Pancreas (tissue), 10 donors: ENCODE measurements around the gene IFT43. TPM values are rescaled to one million over a fixed set of nuclear protein-coding genes. Genes with fewer than 3 reads are reported as not detected.

Source experiments
- ATAC-seq, 4 donors: fragments of 200-7000 bp; cut with Tn5 transposase; one replicate each; pipeline versions ENCODE4 v1.8.0 to v1.9.1; 2020; ENCODE audit warnings: mild to moderate bottlenecking in 4 of 4, moderate library complexity in 4 of 4
- DNase-seq, 6 donors: peaks; one replicate each; pipeline ENCODE4 v3.0.0-alpha.2; 2020
- FAIRE-seq: peaks from 2 replicates; lab custom pipeline; 2012; peaks lifted over from hg19 to GRCh38; lab: Jason Lieb, UNC
- H3K27ac ChIP-seq, 4 donors: fragments of 200-600 bp; sonication (generic); 1 replicate in 3 of 4; 2 replicates in 1 of 4; pipeline versions ENCODE4 v1.5.0 to v1.8.0; 2020
- H3K27me3 ChIP-seq, 4 donors: fragments of 200-600 bp; one replicate each; pipeline ENCODE4 v1.8.0; 2021
- H3K36me3 ChIP-seq, 3 donors: fragments of 200-600 bp; sonication (generic) in 1 of 3; one replicate each; pipeline versions ENCODE4 v1.5.0 to v1.8.0; 2020 to 2021
- H3K4me1 ChIP-seq, 3 donors: fragments of 200-600 bp; one replicate each; pipeline ENCODE4 v1.8.0; 2021
- H3K4me3 ChIP-seq, 4 donors: fragments of 200-600 bp; sonication (generic) in 2 of 4; one replicate each; pipeline versions ENCODE4 v1.5.0 to v1.8.0; 2020 to 2021
- H3K9me3 ChIP-seq, 4 donors: fragments of 200-600 bp; one replicate each; pipeline ENCODE4 v1.8.0; 2021
- CTCF ChIP-seq, 4 donors: fragments of 200-600 bp; sonication (generic) in 3 of 4; IDR thresholded peaks; one replicate each; pipeline versions ENCODE4 v1.5.0 to v1.8.0; 2021; ENCODE audit warnings: antibody characterized with exemption in 4 of 4
- WGBS, 2 donors: extraction: QIAGEN DNeasy Blood & Tissue Kit; methylation state at CpG; one replicate each; pipeline ENCODE4 v1.1.7; 2013; 5-methylcytosine and 5-hydroxymethylcytosine counted together
- intact Hi-C, 3 donors: fragments of 100-400 bp; cut with DNase I; formaldehyde crosslinking; loops; one replicate each; pipeline versions ENCODE4 v1.11.1 to v1.14.2; 2022
- polyA plus RNA-seq, 2 donors: library from polyadenylated mRNA; stranded (reverse); fragments of 200-250 nt; gene quantifications; one replicate each; pipeline ENCODE4 v1.2.3, GENCODE V29; 2013
- total RNA-seq, 6 donors: library from RNA; stranded (reverse); fragmentation: NEBNext Ultra II Directional in 4 of 6; extraction: Animal tissue kit (Norgen Biotek cat#: 25700) in 4 of 6; gene quantifications; one replicate each; pipeline versions ENCODE4 v1.2.1 to v1.2.4, GENCODE V29; 2021 to 2023
- donor health status: healthy with polysubstance abuse.
- donor health status: DM: no; HTN: no; CAD: no; lungs with moderate emphysema.
- donor health status: DM: no; HTN: no; CAD: no.
- donor health status: control.
- donor health status: control.
- donor health status: Bipolar disorder and iron deficiency.
- donor health status: DM: yes; HTN: yes; CAD: no.
- donor health status: DM: no; HTN: no; CAD: no.
- donor health status: DM: no; HTN: no; CAD: no.
- donor health status: DM: yes; HTN: yes; CAD: no.

The IFT43 gene
- total and polyA plus RNA-seq, 8 donors = 11.4 to 46.3 (median 16.5) TPM

DNA sequence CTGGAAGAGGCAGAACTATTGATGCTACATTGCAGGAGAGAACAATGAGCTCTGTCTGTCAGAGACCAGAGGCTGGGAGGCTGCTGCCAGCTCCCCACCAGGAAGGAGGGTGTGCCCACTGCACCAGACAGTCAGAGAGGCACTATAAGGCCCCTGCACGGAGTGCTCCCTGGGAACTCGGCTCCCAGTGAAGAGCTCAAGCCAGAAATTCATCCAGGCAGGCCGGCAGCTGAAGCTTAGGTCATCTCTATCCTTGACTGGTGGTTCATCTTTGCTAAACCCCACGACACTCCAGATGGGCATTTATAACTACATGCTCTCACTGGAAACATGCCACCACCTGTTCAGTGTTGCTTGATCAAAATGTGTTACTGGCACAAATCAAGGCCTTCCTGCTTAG lies 101.1 kb downstream of the IFT43 start:
- Histone ChIP-seq H3K4me3 (no peak overlapping the region), H3K27me3 (no peaks in the 10 kb centered on the region), H3K9me3 (no peaks in the 10 kb centered on the region), H3K4me1 (no peaks in the 10 kb centered on the region), H3K36me3 (peaks cover 0 to 7% (median 7%) of the 10 kb centered on the region in 3 donors), H3K27ac (no peak overlapping the region)
- ATAC-seq = no peak
- TF ChIP-seq CTCF (IDR thresholded peaks at IDR 0.05) = no peak
- intact Hi-C loops = no loop called here
- no peak for DNase-seq
- FAIRE-seq = no peak
- 82 to 87% methylated on average over 4 of the region's 4 CpGs for WGBS, 2 donors

- H3K27me3 ChIP-seq = no peaks in the 10 kb centered on the region
- H3K9me3 ChIP-seq = no peaks in the 10 kb centered on the region
- intact Hi-C loops = no loop called here
- H3K36me3 ChIP-seq = peaks cover 0 to under 1% (median 0%) of the 10 kb centered on the region in 3 donors
- DNase-seq (no peak), ATAC-seq (no peak), FAIRE-seq (no peak)
- no peaks in the 10 kb centered on the region for H3K4me1 ChIP-seq
- no peak overlapping the region for H3K27ac ChIP-seq
- WGBS, 2 donors = 69 to 72% methylated on average over 8 of the region's 8 CpGs
- no peak for TF ChIP-seq CTCF (IDR thresholded peaks at IDR 0.05)
- H3K4me3 ChIP-seq = no peak overlapping the region
Measured at GRCh38 chr14:76088326-76088725, 102.8 kb downstream of the IFT43 start.

DNA sequence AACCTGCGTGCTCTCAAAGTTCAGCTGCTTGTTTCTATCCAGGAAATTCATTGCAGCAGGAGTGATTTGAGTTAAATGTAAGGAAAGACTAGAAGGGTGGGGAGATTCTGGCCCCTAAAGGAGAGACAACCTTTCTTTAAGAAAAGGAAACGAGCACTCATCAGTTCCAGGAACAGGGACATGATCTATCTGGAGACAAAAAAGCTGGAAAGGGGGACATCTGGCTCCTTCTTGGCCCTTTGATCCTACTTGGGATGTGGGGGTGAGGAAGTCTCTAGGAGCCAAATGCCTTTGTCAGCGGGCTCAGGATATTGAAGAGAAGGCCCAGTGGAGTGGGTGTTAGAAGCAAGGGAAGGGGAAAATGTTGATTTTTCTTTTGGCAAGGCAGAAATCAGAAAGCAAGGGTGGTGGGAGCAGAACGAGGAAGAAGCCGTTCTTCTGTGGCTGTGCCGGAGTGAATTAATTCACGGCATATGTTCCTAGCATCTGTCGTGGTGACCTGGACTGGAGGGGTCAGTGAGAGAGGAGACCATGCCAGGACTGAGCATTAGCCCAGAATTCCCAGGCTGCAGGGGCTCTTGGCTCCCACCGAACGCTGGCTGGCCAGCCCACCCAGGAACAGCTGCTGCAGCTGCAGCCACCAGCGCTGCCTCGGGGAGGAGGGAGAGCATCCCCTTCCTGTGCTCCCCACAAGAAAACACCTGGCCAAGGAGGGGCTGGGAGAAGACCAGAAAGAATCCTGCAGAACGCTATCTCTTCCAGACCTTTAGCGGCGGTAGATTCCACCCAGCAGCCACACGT lies 103.4 kb downstream of the IFT43 start:
- no peak for FAIRE-seq
- DNase-seq = no peak
- Histone ChIP-seq H3K4me3 (no peak overlapping the region), H3K4me1 (no peaks in the 10 kb centered on the region), H3K27ac (no peak overlapping the region), H3K27me3 (no peaks in the 10 kb centered on the region), H3K36me3 (no peaks in the 10 kb centered on the region), H3K9me3 (no peaks in the 10 kb centered on the region)
- TF ChIP-seq CTCF (IDR thresholded peaks at IDR 0.05) = no peak
- ATAC-seq = no peak
- intact Hi-C loops = no loop called here
- 66 to 69% methylated on average over 16 of the region's 16 CpGs for WGBS, 2 donors

DNA sequence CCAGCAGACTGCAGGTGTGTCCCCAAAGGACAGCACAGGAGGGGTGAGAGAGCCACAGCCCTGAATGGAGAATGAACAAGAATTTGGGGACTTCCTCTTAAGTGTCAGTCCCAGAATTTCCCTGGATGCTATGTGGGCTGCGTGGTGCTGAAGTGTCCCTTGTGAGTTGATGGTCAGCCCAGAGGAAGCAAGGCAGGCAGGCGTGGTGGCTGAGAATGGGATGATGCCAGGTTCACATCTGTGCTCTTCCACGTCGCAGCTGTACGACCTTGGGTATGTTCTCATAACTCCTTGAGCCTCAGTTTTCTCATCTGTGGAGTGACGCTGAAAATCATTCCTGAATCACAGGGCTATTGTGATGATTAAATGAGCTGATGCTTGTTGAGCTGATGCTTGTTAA lies 104.0 kb downstream of the IFT43 start:
- intact Hi-C loops = no loop called here
- no peak overlapping the region for H3K4me3 ChIP-seq
- no peak overlapping the region for H3K27ac ChIP-seq
- DNase-seq (no peak), ATAC-seq (no peak), FAIRE-seq (no peak)
- 45 to 52% methylated on average over 6 of the region's 6 CpGs for WGBS, 2 donors
- no peaks in the 10 kb centered on the region for H3K4me1 ChIP-seq
- no peak for TF ChIP-seq CTCF (IDR thresholded peaks at IDR 0.05)
- H3K9me3 ChIP-seq = no peaks in the 10 kb centered on the region
- H3K36me3 ChIP-seq = no peaks in the 10 kb centered on the region
- no peaks in the 10 kb centered on the region for H3K27me3 ChIP-seq
